Measurements from ENCODE around the gene TAS2R38.

TAS2R38 gene

GRCh38 chr7:141956084-141956483 is 17.5 kb downstream of the TAS2R38 start:
- TF ChIP-seq REST (IDR thresholded peaks at IDR 0.05; ENCODE audit: insufficient replicate concordance, low read depth) (peak; percentile 12), GABPA (IDR thresholded peaks at IDR 0.05; ENCODE audit: low read depth) (no peak), CTCF (IDR thresholded peaks at IDR 0.05; ENCODE audit: insufficient read depth, low read length) (no peak), POLR2AphosphoS5 (IDR thresholded peaks at IDR 0.05; ENCODE audit: low read depth) (peak; percentile 81; the same call in 1 of the 2 replicates), SPI1 (IDR thresholded peaks at IDR 0.05; ENCODE audit: borderline replicate concordance, low read depth) (peak; percentile 70; the same call in 1 of the 2 replicates)
- Histone ChIP-seq H3K4me3 (replicated peaks; ENCODE audit: insufficient read depth, low read length) (no peak overlapping the region), H3K27ac (replicated peaks) (peak overlapping the region; percentile 87), H3K27me3 (ENCODE audit: insufficient read depth, poor library complexity, severe bottlenecking) (no peaks in the 10 kb centered on the region)
- DNase-seq (ENCODE audit: low read depth in 1 of 2, low spot score in 1 of 2) = peak in 1 of 2 experiments; percentile 70

GRCh38 chr7:141954334-141954733 is 19.2 kb downstream of the TAS2R38 start:
- peak overlapping the region; percentile 38 for H3K27ac ChIP-seq (replicated peaks)
- no peaks in the 10 kb centered on the region for H3K27me3 ChIP-seq (ENCODE audit: insufficient read depth, poor library complexity, severe bottlenecking)
- no peak overlapping the region for H3K4me3 ChIP-seq (replicated peaks; ENCODE audit: insufficient read depth, low read length)
- DNase-seq (ENCODE audit: low read depth in 1 of 2, low spot score in 1 of 2) = no peak
- no peak for TF ChIP-seq CTCF (IDR thresholded peaks at IDR 0.05; ENCODE audit: insufficient read depth, low read length)
- TF ChIP-seq SPI1 (IDR thresholded peaks at IDR 0.05; ENCODE audit: borderline replicate concordance, low read depth) = no peak
- no peak for TF ChIP-seq POLR2AphosphoS5 (IDR thresholded peaks at IDR 0.05; ENCODE audit: low read depth)
- TF ChIP-seq REST (IDR thresholded peaks at IDR 0.05; ENCODE audit: insufficient replicate concordance, low read depth) = no peak
- TF ChIP-seq GABPA (IDR thresholded peaks at IDR 0.05; ENCODE audit: low read depth) = no peak

- no peak for DNase-seq (ENCODE audit: low read depth in 1 of 2, low spot score in 1 of 2)
- no peak overlapping the region for H3K4me3 ChIP-seq (replicated peaks; ENCODE audit: insufficient read depth, low read length)
- no peaks in the 10 kb centered on the region for H3K27me3 ChIP-seq (ENCODE audit: insufficient read depth, poor library complexity, severe bottlenecking)
- no peak for TF ChIP-seq SPI1 (IDR thresholded peaks at IDR 0.05; ENCODE audit: borderline replicate concordance, low read depth)
- no peak for TF ChIP-seq POLR2AphosphoS5 (IDR thresholded peaks at IDR 0.05; ENCODE audit: low read depth)
- TF ChIP-seq REST (IDR thresholded peaks at IDR 0.05; ENCODE audit: insufficient replicate concordance, low read depth) = no peak
- TF ChIP-seq GABPA (IDR thresholded peaks at IDR 0.05; ENCODE audit: low read depth) = no peak
- no peak for TF ChIP-seq CTCF (IDR thresholded peaks at IDR 0.05; ENCODE audit: insufficient read depth, low read length)
- H3K27ac ChIP-seq (replicated peaks) = no peak overlapping the region; the same call in 1 of the 2 replicates
Measured at GRCh38 chr7:141952461-141952860, 21.1 kb downstream of the TAS2R38 start.
